Amniotic epithelial cell (primary cell): ENCODE measurements around the gene PEX16.
"Not testable (repeated sequence)": the region's sequence is repeated elsewhere in the genome, so short reads cannot be mapped to it uniquely, and the experiment has no call there.

Experiments used
- DNase-seq: peaks from one replicate; pipeline ENCODE4 v3.0.0-alpha.2; 2010; ENCODE audit warnings: low read depth

The PEX16 gene

DNA sequence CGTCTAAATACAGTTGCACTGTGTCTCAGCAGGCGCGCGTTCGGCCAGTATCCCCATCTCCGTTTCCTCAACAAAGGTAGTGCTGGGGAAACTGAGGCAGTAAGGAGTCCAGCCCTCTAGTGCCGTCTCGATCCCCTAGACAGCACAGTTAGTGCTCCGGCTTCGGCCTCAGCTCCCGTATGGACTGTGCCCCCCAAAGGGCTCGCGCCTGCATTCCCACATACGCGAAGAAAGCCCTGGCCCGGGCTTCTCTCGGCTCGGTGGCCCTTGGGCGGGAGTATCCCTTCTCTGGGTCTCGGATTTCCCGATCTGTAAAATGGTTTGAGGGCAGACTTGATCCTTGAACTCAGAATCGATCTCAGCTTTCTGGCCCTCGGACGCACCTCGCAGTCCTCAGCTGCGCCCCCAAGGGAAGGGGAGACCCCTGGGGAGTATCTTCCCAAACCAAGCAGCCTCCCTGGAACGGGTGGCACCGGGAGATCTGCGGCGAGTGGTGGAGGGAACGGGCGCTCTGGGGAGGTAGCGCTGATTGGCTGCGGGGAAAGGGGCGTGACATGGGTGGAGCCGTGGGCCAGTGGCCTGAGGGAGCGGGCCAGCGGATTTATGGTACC lies 759 bp upstream of the PEX16 start:
- DNase-seq = peak; percentile 64

DNA sequence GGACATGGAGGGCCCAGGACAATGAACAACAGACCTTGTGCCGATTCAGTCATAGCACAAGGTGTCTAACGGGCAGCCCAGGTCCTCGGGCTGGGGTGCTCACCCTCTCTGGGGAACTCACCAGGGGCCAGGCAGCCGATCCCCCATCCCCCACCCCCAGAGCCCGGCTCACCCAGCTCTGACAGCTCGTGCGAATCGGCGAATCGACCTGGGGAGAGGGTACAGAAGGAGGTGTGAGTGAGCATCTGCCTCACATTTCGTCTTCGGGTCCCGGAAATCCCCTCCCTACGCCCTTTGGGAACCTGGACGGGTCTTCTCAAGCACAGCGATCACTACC lies 423 bp downstream of the PEX16 start:
- no peak for DNase-seq

DNA sequence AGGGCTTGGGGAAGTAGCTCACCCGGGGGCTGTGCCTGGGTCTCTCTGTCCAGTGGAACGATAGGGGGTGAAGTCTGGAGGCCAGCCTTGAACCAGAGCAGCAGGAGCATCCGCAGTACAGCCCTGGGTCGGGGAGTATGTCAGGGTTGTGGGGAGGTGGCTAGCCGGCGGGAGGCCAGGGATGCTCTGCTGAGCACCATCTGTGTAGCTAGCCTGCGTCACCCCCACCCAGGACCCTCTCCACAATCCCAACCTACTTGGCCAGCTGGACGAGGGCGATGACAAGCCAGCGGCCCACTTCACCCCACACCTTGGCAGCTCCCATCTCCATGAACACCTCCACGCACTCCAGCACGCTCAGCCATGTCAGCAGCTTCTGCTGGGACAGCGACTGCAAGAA lies 2.2 kb downstream of the PEX16 start:
- DNase-seq = no peak

DNA sequence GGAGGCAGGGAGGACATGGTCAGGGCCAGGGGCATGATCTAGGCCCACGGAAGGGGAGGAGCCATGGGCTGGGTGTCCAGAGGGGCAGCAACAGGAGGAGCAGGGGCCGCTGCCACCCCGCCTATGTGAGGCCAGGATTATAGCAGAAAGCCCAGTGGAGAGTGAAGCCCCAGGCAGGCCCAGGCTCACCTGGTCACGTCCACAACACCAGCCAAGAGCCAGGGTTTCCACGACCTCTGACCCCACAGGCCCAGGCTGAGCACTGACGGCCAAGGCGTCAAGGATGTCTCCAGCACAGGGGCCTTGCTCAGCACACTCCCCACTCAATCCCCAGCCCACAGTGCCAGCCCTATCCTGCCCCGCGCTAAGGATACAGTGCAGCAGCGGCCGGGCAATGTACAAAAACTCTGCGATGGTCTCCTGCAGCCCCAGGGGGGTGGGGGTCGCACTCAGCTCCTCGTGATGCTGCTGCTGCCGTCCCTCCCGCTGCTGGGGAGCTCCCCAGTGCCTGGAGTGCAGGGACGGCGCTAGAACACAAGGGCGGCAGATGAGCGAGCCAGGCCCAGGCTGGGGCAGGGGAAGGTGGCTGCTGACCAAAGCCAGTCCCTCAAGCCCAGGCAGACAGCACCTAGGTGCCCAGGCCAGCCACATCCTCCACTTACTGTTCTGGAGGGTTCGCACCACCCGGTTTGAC lies 3.6 kb downstream of the PEX16 start:
- DNase-seq = no peak

DNA sequence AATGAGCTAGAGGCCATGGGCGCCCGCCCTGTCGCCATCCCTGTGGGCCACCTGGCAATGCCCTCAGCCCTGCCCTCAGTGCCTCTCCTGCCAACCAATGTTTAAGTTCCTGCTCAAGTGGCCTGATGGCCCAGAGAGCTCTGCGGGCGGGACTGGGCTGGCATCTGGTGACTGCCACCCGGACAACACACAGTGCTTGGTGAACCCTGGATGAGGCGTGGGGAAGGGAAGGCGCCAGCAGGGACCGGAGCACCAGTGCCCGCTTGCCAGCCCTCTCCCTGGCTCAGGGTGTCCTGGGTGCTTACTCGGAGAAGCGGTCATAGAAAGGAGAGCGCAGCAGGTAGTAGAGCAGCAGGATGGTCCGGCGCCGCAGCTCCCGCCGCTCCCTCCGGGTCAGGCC lies 4.2 kb downstream of the PEX16 start:
- no peak for DNase-seq

DNA sequence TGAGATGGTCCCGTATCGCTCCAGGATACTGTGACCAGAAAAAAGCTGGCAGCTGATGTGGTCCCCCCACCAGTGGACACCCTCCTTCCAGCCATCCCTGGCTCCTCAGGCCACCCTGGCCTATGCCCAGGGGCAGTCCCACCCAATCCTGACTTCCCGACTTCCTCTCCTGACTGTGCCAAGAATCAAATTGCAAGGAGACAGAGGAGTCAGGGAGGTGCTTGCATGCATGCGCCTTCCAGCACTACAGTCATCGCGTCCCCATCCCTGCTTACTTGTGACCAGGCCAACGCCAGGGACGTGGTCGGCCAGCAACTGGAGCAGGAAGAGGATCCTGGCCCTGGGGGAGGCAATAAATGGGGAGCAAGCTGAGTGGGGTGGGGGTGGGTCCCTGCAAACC lies 7.1 kb downstream of the PEX16 start:
- no peak for DNase-seq

DNA sequence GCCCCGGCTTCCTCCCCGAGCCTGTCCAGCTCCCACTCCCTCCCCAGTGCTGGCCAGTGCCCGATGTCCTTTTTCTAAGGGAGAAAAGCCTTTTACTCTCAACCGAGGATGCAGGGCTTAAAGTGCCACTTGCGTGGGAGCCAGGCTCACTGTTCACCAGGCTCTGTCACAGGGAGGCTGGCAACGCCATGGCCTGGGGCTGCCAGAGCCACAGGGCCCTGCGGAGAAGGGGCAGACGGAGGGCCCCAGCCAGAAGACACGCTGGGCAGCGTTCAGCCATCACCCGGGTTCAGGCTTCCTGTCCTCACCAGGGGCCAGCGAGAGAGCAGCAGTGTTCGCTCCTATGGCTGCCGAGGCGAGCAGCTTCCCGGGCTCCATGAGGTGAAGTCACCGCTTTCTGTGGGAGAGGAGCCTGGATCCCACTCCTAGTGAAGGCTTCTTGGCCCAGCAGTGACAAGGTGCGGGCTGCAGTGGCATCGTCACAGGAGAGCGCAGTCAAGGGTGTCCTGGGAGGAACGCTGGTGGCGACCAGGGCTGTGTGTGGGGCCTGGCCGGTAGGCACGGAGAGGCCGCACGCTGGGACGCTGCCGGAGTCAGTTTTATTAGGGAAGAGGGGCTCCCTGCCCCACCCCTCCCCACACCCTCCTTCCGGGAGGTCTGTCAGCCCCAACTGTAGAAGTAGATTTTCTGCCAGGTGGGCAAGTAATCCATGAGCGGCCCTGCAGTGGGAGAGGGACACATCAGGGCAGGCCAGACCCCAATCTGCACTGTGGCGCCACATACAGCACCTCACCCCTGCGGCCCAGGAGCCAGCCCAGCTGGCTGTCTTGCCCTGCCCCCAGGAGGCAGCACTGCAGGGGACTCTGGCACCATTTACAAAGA lies 7.8 kb downstream of the PEX16 start:
- DNase-seq = no peak

DNA sequence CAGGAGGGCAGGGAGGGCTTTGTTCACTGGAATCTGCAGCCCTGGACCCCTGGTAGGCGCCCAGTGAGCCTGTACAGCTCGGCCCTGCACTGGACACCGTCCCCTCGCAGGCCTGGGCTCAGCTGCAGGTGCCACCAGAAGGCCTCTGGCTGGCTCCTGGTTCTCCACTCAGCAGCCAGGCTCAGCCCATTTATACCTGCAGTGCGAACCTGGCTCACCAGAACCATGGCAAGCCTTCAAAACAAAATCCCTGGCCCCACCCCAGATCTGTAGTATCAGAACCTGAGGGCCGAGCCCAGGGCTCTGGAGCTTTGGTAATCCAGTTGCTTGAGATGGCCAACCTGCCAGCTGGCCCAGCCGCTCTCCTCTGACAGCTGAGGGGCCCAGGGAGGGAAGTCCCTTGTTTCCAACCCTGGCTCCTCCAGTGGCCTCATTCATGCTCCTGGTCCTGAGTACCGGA lies 9.7 kb downstream of the PEX16 start:
- no peak for DNase-seq

DNA sequence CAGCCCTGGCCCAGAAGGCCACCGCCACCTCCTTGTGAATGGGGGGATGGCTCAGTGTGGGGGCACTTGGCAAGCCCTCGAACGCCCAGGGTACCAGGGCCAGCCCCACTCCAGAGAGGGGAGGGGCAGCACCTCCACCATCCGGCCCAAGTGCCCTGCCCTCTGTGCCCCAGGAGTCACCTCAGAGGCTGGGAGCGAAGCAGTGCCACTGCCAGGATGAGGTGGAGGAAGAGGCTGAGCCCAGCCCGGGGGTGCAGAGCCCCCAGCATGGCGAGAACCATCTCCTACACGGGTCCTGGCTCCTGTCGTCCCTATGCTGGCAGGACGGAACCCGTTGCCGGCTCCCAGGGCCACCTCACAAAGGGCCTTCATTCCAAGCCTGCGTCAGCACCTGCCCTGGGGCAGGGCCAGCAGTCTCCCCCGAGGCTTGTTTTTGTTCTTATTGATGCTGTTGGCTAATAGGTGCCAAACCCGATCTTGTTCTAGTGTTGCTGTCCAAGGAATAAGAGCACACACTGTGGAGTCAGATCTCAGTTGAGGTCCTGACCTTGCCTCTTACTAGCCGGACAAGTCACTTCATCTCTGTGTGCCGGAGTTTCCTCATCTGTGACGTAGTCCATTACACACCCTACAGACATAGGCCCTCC lies 10.6 kb downstream of the PEX16 start, which contains the start of gene FREY1:
Gene FREY1, minus strand, starts transcription at position 307 of the 647 bp plus-strand sequence. Its CDS starts 26 bp downstream, at position 281.
- DNase-seq = peak; percentile 40

DNA sequence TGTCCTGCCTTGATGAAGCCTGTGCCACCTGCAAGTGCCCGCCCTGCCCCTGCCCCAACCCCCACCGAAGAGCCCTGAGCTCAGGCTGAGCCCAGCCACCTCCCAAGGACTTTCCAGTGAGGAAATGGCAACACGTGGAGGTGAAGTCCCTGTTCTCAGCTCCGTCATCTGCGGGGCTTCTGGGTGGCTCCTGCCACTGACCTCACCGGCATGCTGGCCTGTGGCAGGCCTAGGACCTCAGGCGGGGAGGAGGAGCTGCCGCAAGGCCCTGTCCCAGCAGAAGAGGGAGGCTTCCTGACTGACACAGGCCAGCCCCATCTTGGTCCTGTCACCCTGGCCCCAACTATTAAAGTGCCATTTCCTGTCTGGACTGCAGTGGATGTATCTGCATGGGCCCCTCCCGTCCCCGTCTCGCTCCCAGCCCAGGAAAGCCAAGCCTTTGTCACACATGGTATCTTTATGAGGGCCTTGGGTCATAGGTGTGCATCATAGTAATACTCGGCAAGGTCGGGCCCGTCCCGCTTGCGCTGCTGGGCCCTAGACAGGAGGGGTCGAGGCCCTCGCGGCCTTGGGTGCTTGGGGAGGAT lies 11.5 kb downstream of the PEX16 start:
- DNase-seq = no peak

DNA sequence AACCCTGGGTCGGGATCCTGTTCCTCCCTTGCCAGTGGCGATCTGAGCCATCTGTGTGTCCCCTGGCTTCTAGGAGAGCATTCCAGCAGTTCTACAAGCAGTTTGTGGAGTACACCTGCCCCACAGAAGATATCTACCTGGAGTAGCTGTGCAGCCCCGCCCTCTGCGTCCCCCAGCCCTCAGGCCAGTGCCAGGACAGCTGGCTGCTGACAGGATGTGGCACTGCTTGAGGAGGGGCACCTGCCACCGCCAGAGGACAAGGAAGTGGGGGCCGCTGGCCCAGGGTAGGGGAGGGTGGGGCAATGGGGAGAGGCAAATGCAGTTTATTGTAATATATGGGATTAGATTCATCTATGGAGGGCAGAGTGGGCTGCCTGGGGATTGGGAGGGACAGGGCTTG lies 12.1 kb downstream of the PEX16 start:
- not testable (repeated sequence) for DNase-seq

DNA sequence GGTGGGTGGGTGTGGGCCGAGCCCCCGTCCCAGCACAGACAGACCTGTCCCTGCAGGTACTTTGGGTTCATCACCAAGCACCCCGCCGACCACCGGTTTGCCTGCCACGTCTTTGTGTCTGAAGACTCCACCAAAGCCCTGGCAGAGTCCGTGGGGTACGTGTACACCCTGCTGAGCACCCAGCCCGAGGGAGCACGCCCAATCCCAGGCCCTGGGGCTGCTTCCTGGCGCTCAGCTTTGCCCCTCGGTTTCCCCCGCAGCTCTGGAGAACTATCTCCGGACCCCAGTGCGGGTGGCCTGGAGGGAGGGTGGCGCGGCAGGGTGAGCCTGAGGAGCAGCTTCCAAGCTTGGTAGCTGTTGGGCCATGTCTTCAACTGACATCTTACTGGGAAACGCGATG lies 12.6 kb downstream of the PEX16 start:
- no peak for DNase-seq

DNA sequence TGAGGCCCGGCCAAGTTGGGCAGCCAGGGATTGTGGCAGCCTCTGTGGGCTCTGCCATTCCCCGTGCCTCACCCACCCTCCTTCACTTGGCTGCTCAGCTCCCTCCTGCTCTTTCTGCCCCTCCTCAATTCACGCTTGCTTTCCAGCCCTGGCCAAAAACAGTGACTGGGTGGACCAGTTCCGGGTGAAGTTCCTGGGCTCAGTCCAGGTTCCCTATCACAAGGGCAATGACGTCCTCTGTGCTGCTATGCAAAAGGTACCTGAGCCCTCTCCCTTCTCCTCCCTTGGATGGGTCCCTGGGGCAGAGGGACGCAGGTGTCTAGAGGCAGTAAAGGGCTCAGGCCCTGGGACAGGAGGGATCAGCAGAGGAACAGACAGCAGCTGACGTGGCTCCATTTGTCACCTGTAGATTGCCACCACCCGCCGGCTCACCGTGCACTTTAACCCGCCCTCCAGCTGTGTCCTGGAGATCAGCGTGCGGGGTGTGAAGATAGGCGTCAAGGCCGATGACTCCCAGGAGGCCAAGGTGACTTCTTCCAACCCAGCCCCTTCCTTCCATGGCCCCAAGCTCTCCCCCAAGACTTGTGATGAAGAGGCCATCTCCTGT lies 13.3 kb downstream of the PEX16 start:
- DNase-seq = no peak

DNA sequence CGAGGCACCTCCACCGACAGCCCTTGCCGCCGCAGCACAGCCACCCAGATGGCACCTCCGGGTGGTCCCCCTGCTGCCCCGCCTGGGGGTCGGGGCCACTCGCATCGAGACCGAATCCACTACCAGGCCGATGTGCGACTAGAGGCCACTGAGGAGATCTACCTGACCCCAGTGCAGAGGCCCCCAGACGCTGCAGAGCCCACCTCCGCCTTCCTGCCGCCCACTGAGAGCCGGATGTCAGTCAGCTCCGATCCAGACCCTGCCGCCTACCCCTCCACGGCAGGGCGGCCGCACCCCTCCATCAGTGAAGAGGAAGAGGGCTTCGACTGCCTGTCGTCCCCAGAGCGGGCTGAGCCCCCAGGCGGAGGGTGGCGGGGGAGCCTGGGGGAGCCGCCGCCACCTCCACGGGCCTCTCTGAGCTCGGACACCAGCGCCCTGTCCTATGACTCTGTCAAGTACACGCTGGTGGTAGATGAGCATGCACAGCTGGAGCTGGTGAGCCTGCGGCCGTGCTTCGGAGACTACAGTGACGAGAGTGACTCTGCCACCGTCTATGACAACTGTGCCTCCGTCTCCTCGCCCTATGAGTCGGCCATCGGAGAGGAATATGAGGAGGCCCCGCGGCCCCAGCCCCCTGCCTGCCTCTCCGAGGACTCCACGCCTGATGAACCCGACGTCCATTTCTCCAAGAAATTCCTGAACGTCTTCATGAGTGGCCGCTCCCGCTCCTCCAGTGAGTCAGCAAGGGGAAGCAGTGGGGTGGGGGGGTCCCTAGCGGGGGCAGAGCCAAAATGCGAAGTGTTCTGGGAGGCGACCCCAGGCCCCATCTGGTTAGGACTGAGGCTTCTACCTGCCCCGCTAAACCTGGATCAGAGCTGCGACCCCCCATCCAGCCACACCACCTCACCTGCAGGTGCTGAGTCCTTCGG lies 15.0 kb downstream of the PEX16 start:
- DNase-seq = no peak

DNA sequence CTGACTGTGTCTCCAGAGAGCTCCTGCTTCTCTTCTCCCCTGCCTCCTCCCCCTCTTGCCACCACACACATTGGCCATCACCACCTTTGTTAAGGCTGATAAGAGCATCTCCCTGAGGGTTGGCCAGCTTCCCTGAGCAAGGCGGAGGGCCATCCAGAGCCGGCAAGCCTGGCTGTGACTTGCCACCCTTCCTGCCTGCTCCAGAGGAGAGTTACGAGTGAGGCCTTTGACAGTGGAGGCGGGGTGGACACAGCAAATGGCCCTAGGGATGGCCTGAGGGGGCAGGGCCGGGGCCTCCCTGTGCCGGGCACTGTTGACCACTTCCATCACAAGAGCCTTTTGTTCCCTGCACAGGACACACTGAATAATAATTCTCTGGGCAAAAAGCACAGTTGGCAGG lies 16.1 kb downstream of the PEX16 start:
- no peak for DNase-seq

DNA sequence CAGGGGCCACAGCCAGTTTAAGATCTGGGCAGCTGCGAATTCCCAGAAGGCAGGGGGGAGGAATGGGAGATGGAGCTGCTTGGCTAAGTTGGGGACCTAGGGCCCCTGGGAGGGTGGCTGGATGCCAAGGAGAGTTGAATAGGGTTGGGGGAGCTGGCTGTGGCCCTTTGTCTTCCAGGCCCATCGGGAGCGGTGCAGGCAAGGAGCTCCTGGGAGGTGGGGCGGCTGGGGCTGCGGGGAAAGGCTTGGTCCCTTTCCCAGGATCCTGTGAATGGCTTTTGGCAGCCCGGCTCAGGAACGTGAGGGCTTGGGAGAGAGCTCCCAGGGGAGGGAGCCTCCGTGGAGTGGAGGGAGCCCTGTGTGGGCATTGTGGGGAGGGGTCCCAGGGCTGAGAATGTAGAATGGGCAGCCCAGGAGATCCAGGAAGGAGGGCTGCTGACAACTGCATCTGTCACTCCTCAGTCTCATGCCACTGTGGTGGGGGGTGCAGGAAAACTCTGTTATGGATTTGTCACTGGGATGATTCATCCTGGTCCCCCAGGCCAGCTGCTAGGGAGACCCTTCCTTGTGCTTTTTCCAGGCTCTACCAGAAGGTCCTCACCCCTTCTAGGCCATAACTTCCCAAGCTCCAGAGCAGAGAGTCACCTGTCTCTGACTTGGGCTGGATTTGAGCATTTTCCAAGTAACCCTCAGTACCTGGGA lies 16.6 kb downstream of the PEX16 start:
- DNase-seq = no peak

DNA sequence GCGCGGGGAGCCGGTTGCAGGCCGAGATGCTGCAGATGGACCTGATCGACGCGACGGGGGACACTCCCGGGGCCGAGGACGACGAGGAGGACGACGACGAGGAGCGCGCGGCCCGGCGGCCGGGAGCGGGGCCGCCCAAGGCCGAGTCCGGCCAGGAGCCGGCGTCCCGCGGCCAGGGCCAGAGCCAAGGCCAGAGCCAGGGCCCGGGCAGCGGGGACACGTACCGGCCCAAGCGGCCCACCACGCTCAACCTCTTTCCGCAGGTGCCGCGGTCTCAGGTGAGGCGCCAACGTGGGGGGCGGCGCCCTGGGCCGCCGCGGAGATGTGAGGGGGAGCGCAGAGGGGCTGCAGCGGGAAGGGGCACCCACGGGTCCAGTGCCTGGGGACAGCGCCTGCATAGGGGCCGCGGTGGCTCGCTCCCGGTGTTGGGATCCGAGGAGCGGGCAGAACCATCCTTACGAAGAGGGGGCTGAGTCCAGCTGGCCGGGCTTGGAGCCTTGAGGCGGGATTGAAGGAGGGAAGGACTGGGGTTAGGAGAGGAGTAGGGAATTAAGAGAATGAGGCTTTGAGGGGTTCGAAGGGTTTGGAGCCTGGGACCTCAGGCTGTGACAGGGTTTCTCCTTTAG lies 17.4 kb downstream of the PEX16 start:
- not testable (repeated sequence) for DNase-seq

DNA sequence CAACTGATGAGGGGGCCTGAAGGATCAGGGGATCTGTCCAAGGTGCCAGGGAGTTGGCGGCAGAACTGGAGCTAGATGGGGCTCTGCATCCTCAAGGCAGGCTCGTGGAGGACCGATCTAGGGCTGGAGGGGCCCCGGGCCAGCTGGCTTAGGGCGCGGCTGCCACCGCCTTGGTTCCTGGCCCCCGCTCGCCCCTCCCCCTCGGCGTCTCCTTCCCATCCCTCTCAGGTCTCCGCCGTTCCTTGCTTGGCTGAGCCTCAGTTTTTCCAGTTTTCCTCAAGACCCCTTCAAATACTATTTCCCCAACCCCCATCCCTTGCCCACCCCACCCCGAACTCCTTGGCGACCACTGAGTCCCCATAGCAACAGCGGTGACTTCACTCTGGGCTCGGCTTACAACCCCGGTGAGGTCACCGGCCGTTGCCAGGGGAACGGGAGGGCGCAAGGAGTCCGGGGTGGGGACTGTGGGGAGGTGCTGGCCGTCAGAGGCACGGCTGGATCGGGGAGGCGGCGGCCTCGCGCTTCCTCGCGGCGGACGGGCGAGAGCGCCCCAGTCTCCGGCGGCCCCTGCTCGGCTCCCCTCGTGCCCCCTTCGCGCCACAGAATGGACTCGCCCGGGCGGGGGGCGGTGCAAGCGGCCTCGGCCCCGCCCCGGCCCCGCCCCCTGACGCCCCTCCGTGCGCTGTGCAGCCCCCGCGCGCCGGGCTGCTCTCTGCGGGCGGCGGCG lies 18.1 kb downstream of the PEX16 start:
- DNase-seq = peak; percentile 81

DNA sequence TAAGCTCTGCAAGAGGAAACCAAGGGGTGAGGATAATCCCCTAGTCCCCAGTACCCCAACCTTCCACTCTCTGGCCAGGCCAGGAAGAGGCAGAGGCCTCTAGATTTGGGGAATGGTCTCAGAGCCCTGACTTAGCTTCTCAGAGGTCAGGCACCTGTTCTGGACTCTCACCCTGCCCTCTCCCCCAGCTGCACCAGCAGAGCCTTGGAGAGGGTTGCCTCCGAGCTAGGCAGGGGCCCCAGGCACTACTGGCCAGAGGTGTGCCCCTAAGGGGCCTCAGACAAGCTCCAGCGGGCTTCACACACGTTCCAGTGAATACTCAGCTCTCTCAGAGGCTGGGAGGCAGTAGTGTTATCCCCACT lies 18.6 kb downstream of the PEX16 start:
- no peak for DNase-seq
